OCI-LY3 (cell line): ENCODE measurements around the gene PELO.

Source experiments
- EZH2phosphoT487 ChIP-seq: fragments of 200-600 bp; shearing (Covaris generic); IDR thresholded peaks from 2 replicates; pipeline ENCODE4 v1.6.1; 2018; ENCODE audit warnings: antibody characterized with exemption, mixed run types, low read depth
- TF ChIP-seq, protein P1 (sequence below): fragments of 200-600, 300-600 bp; sonication (generic); IDR thresholded peaks from 2 replicates; pipeline ENCODE4 v1.5.1; 2014; ENCODE audit warnings: antibody characterized with exemption, low read length, low read depth

DNA sequence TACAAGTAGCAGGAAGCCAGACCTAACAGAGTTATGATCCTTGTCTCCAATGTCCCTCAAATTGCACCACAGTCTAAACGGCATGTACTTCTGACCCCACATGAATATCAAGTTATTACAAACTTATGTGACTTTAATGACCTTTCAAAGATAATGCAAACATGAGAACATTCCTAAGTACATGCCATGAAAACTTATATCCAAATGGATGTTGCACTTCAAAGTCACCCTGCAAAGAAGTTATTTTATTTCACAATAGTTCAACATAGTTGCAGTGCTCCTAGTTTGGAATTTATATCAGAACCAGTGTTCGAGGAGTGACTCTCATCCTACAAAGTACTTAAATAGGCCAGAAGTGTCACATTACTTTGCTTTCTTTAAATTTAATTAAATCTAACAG lies 41.2 kb upstream of the PELO start:
- TF ChIP-seq, protein P1, sequence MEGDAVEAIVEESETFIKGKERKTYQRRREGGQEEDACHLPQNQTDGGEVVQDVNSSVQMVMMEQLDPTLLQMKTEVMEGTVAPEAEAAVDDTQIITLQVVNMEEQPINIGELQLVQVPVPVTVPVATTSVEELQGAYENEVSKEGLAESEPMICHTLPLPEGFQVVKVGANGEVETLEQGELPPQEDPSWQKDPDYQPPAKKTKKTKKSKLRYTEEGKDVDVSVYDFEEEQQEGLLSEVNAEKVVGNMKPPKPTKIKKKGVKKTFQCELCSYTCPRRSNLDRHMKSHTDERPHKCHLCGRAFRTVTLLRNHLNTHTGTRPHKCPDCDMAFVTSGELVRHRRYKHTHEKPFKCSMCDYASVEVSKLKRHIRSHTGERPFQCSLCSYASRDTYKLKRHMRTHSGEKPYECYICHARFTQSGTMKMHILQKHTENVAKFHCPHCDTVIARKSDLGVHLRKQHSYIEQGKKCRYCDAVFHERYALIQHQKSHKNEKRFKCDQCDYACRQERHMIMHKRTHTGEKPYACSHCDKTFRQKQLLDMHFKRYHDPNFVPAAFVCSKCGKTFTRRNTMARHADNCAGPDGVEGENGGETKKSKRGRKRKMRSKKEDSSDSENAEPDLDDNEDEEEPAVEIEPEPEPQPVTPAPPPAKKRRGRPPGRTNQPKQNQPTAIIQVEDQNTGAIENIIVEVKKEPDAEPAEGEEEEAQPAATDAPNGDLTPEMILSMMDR, result no peak
- TF ChIP-seq EZH2phosphoT487, result no peak
